AG04449 (cell line): ENCODE results near the gene CADM1.
A peak's percentile ranks its signal among the peaks of the same experiment; 100 is the strongest.

Source experiments
- CTCF ChIA-PET: fragments of 350-600 bp; formaldehyde crosslinking; extraction: SDS; loops from one replicate; lab custom pipeline; 2021; ENCODE audit warnings: antibody characterized with exemption; lab: Yijun Ruan, JAX
- POLR2A ChIA-PET: fragments of 400-600, 350-600 bp; formaldehyde crosslinking; extraction: SDS; loops from one replicate; lab custom pipeline; 2020; ENCODE audit warnings: antibody characterized with exemption, inconsistent platforms; lab: Yijun Ruan, JAX
- DNase-seq: peaks from one replicate; pipeline ENCODE4 v3.0.0-alpha.2; 2010; ENCODE audit warnings: low read depth, low spot score
- H3K4me3 ChIP-seq: 2 replicates; pipeline ENCODE4 v1.5.1; 2011; ENCODE audit warnings: low read depth, mild to moderate bottlenecking, control low read depth, low read length
- CTCF ChIP-seq: IDR thresholded peaks from one replicate; pipeline ENCODE4 v1.5.1; 2011; ENCODE audit warnings: mild to moderate bottlenecking, moderate library complexity, low read length, control low read depth, inconsistent platforms; ENCODE audit not compliant: insufficient read depth; ENCODE audit errors: missing control alignments

The CADM1 gene

GRCh38 chr11:115207166-115207591, 297.0 kb downstream of the CADM1 start:
- H3K4me3 ChIP-seq, result no peak overlapping the region
- TF ChIP-seq CTCF, result no peak
- DNase-seq, result no peak
- CTCF ChIA-PET, result interaction anchor here (2.0 kb wide), 1 partner anchor 11 kb away, joined by 5 read pairs; no protein-coding TSS in a partner anchor
- POLR2A ChIA-PET, result no interaction called here

- no peak overlapping the region for H3K4me3 ChIP-seq
- POLR2A ChIA-PET, result no interaction called here
- DNase-seq, result no peak
- no peak for TF ChIP-seq CTCF
- CTCF ChIA-PET, result interaction anchor here (2.0 kb wide), 1 partner anchor 12 kb away, joined by 5 read pairs; no protein-coding TSS in a partner anchor
These were observed 297.7 kb downstream of the CADM1 start for GRCh38 chr11:115206365-115207022.

- DNase-seq, result no peak
- POLR2A ChIA-PET, result interaction anchor here (1.3 kb wide), 1 partner anchor 907 kb away, joined by 3 read pairs; the partner anchor contains the start of gene NNMT
- CTCF ChIA-PET, result interaction anchor here (1.0 to 1.7 kb wide), 4 partner anchors 9 to 22 kb away, joined by 4 to 5 read pairs (median 4); no protein-coding TSS in a partner anchor
- no peak for TF ChIP-seq CTCF
- H3K4me3 ChIP-seq, result no peak overlapping the region
These were observed 301.2 kb downstream of the CADM1 start for GRCh38 chr11:115202900-115203552.

GRCh38 chr11:115202074-115202473, 302.1 kb downstream of the CADM1 start:
- CTCF ChIA-PET, result interaction anchor here (0.8 to 1.7 kb wide), 5 partner anchors 10 to 33 kb away, joined by 3 to 5 read pairs (median 4); no protein-coding TSS in a partner anchor
- TF ChIP-seq CTCF, result no peak
- no peak for DNase-seq
- POLR2A ChIA-PET, result interaction anchor here (1.1 to 1.3 kb wide), 2 partner anchors 25 to 906 kb away, joined by 3 read pairs; partner anchors contain the start of gene NNMT
- no peak overlapping the region for H3K4me3 ChIP-seq

GRCh38 chr11:115201111-115201792, 303.0 kb downstream of the CADM1 start:
- peak; percentile 89 for DNase-seq
- ChIA-PET CTCF (interaction anchor here (0.8 to 1.7 kb wide), 5 partner anchors 11 to 33 kb away, joined by 3 to 5 read pairs (median 4); no protein-coding TSS in a partner anchor), POLR2A (interaction anchor here (0.6 to 1.3 kb wide), 4 partner anchors 24 to 906 kb away, joined by 3 read pairs; partner anchors contain the start of gene NNMT)
- TF ChIP-seq CTCF, result no peak
- H3K4me3 ChIP-seq, result no peak overlapping the region
